ENCODE results near the gene CYP4B1.

DNA sequence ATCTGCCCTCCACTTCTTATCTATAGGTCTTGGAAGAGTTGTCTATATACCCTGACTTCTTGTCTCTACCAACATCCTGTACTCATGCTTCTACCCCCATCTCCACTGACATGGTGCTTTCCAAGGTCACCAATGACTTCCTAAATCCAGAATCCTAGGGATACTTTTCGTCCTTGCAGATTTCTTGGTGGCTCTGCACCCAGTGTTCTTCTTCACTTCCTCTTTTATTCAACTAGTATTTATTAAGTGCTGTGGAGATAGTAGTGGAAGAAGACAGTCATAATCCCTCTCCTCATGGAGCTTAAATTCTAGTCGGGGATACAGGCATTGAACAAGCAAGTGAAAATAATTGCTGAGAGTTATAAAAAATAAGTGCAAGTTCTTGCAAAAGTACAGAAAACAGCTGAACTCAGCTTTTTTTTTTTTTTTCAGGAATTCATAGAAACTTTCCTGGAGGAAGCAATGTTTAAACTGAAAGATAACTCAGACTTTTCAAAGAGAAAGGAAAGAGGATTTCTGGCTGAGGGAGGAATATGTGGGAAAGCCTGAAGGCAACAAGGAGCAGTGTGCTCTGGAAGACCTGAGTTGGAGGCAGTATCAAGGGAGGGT is 38.2 kb upstream of the CYP4B1 start:
- TF ChIP-seq, protein P1, sequence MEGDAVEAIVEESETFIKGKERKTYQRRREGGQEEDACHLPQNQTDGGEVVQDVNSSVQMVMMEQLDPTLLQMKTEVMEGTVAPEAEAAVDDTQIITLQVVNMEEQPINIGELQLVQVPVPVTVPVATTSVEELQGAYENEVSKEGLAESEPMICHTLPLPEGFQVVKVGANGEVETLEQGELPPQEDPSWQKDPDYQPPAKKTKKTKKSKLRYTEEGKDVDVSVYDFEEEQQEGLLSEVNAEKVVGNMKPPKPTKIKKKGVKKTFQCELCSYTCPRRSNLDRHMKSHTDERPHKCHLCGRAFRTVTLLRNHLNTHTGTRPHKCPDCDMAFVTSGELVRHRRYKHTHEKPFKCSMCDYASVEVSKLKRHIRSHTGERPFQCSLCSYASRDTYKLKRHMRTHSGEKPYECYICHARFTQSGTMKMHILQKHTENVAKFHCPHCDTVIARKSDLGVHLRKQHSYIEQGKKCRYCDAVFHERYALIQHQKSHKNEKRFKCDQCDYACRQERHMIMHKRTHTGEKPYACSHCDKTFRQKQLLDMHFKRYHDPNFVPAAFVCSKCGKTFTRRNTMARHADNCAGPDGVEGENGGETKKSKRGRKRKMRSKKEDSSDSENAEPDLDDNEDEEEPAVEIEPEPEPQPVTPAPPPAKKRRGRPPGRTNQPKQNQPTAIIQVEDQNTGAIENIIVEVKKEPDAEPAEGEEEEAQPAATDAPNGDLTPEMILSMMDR (IDR thresholded peaks at IDR 0.05): no peak
- TF ChIP-seq, protein P2, sequence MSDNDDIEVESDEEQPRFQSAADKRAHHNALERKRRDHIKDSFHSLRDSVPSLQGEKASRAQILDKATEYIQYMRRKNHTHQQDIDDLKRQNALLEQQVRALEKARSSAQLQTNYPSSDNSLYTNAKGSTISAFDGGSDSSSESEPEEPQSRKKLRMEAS (CRISPR knock-in tag; IDR thresholded peaks at IDR 0.05): no peak
- TF ChIP-seq ELF4 (CRISPR knock-in tag; IDR thresholded peaks at IDR 0.05; ENCODE audit: low read depth) (no peak), TEAD4 (CRISPR knock-in tag; IDR thresholded peaks at IDR 0.05) (no peak)
- TF ChIP-seq, protein P3, sequence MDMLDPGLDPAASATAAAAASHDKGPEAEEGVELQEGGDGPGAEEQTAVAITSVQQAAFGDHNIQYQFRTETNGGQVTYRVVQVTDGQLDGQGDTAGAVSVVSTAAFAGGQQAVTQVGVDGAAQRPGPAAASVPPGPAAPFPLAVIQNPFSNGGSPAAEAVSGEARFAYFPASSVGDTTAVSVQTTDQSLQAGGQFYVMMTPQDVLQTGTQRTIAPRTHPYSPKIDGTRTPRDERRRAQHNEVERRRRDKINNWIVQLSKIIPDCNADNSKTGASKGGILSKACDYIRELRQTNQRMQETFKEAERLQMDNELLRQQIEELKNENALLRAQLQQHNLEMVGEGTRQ (CRISPR knock-in tag; IDR thresholded peaks at IDR 0.05): no peak
- TF ChIP-seq, protein P4, sequence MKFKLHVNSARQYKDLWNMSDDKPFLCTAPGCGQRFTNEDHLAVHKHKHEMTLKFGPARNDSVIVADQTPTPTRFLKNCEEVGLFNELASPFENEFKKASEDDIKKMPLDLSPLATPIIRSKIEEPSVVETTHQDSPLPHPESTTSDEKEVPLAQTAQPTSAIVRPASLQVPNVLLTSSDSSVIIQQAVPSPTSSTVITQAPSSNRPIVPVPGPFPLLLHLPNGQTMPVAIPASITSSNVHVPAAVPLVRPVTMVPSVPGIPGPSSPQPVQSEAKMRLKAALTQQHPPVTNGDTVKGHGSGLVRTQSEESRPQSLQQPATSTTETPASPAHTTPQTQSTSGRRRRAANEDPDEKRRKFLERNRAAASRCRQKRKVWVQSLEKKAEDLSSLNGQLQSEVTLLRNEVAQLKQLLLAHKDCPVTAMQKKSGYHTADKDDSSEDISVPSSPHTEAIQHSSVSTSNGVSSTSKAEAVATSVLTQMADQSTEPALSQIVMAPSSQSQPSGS (CRISPR knock-in tag; IDR thresholded peaks at IDR 0.05; ENCODE audit: borderline replicate concordance, low read depth): no peak
